Activated CD8-positive, alpha-beta memory T cell treated with anti-CD3 and anti-CD28 coated beads for 36 hours (primary cell): ENCODE measurements around the gene GRAP. TPM values are rescaled to one million over a fixed set of nuclear protein-coding genes. Genes with fewer than 3 reads are reported as not detected.
"Not testable (repeated sequence)": the region's sequence is repeated elsewhere in the genome, so short reads cannot be mapped to it uniquely, and the experiment has no call there.

Experiments used
- CTCF ChIA-PET: fragments of 350-600 bp; sonication (Branson Sonifier 250); formaldehyde crosslinking; loops from one replicate; lab custom pipeline; 2021; ENCODE audit warnings: antibody characterized with exemption; lab: Charles Lee
- POLR2A ChIA-PET: fragments of 350-600 bp; sonication (Branson Sonifier 250); formaldehyde crosslinking; loops from one replicate; lab custom pipeline; 2021; ENCODE audit warnings: antibody characterized with exemption; lab: Charles Lee
- total RNA-seq, 2 experiments: library from RNA; stranded (reverse); gene quantifications; one replicate each; pipeline ENCODE4 v1.2.3, GENCODE V29; 2021

GRAP gene
- total RNA-seq = 1 to 10 TPM; 6.4 to 8.2 TPM

DNA sequence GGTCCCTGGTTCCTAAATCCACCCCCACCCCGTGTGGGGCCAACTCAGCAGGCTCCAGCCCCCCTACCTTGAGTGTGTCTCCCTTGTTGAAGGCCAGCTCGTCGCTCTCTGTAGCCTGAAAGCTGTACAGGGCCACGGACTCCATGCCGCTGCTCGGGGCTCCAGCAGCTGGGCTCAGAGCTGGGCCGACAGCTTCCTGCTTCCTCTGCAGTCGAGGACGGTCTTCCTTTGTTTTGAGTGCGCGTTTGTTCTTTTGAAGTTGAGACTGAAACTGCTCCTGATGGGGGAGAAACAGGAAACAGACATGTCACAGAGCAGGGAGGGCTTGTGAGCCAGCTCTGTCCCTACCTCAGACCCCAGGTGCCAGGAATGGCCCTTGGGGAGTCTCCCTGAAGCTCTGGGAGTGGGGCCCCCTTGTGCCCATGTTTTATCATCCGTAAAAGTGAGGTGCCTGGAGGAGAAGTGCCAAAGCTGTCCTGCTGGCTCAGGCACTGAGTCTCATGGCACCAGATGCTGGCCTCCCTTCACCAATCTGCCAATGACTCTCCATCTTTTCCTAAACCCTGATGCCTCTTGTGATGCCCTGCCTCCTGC is at the start of gene GRAP:
Gene GRAP (minus strand): TSS at position 176 of the 594 bp plus-strand sequence. CDS start 31 bp downstream, at position 145.
- CTCF ChIA-PET, POLR2A ChIA-PET: not testable (repeated sequence)

GRCh38 chr17:19093684-19094438 is 47.1 kb upstream of the GRAP start:
- POLR2A ChIA-PET, CTCF ChIA-PET: not testable (repeated sequence)

DNA sequence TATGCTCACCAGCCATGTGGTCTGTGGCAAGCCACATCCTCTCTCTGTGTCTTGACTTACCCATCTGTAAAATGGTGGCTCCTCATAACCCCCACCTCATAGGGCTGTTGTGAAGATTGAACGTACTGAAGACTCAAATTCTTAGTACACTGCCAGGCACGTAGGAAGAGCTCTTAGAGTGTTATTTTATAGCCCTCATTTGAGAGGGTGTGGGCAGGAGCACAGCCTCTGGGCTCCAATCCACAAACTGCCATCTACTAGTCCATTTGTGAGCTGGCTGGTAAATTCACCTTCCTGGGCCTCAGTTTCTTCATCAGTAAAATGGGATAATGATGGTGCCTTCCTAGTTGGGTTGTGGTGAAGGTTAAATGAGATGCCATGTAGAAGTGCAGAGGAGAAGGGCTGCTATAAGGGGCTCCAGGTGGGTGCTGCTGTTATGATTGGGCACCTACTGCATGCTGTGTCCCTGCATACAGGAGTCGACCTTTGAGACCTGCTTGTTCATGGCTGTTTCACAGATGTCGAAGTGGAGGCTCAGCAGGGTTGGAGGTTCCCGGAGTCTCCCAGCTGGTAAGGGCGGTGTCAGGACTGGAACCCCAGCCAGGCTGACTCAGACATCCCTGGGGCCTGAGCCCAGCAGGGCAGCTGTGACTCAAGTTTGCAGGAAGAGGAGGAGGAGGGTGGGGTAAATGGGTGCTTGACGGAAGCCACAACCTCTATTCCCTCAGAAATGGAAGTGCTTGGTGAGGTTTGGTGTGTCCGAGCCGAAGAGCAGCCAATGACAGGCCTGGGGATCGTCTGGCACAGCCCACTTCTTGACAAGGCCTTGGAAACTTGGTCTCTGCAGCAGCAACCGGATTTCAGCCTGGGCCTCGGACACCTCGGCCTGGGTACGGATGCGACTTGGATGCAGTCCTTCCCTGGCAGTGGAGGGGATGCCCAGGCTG is 46.3 kb upstream of the GRAP start:
- CTCF ChIA-PET, POLR2A ChIA-PET: not testable (repeated sequence)

DNA sequence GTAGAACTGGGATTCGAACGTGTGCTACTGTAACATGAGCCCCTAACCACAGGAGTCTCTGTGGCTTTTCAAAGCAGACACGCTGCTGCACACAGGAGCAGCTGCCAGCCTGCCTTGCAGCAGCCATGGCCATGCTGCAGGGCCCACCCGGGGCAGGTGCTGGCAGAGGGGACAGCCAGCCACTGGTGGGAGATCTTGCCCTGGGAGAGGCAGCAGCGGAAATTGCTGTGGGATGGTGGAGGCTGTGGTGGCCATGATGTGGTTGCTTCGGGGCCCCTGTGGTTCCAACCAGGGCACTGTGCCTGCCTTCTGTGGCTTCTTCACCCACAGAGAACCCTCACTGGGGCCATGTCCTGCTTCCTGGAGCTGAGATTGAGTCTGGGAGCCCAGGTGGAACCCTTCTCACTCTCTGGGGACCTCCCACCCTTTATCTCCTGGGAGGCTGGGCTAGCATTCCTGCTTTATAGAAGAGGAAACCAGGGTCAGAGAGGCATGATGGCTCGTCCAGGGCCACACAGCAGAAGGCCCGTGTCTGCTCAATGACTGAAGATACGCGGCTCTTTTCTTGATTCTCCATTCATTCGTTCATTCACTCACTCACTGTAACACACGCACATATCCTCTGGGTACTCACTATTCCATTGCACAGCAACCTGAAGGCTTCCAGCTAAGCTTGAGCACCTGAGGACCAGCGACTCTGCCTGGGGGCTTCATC is 43.5 kb upstream of the GRAP start:
- POLR2A ChIA-PET, CTCF ChIA-PET: not testable (repeated sequence)

DNA sequence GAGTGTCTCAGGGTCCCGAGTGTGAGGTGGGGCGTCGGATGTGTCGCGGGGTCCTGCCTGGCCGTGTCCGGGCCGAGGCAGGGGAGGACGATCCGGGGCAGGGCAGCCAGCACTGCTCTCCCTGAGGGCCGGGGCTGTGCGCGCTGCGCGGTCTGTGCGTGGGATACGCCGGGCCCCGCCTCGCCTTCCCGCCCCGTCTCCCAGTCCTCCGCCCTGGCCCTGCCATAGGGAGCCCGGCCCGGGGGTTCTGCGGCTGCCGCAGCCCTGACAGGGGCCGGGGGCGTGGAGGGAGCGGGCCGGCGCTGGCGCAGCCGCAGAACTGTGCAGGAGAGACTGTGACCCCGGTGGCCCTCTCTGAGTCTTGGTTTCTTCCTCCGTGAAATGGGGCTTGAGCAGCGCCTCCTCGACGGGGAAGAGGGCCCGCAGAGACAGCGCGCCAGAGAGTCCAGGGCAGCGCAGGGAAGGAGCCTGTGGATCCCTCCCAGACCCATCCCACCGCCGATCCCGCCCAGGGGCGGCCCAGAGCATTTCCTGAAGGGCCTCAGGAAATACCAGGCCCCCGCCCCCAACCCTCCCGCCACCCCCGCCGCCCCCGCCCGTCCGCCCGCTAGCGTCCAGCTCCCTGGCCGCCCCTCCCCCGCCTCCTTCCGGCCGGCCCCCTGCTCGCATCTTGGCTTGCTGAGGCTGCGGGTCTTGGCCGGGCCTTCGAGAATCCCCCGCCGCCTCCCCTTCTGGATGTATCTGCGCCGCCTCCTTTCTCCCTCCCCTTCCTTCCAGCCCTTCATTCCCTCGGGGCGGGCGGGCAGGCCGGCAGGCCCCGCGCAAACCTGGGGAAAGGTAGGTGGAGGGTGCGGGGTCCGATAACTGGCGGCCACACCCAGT is 42.3 kb upstream of the GRAP start:
- POLR2A ChIA-PET, CTCF ChIA-PET: not testable (repeated sequence)

- POLR2A ChIA-PET, CTCF ChIA-PET: not testable (repeated sequence)
Observed at GRCh38 chr17:19077386-19077785, 30.6 kb upstream of the GRAP start.

DNA sequence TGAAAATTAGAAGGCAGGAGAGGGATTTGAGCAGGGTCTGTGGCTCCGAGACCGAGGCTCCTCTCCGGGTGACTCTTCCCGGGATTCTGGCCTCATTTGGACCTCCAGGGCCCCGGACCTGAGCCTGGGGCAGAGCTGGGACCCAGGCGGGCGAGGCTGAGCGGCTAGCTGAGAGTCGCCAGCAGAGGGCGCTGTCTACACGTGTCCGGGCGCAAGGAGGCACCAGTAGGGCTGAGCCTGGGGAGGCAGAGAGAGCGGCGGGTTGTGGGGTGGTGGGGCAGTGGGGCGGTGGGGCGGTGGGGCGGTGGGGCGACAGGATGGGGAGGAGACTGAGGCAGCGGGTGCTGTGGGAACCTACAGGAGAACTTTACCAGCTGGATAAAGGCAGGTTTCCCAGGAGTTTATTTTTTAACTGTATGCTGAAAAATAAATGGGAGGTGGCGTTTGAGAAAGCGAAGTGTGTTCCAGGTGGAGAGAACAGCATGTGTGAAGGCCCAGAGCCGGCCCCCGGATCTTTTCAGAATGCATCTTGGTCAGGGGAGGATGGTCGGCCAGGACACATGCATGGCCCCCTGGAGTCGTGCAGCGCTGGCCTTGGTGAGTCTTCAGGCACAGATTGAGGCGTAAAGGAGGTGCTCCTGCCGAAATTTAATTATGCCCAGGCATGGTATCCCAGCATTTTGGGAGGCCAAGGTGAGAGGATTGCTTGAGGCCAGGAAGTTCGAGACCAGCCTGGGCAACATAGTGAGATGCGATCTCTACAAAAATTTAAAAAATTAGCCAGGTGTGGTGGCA is 29.8 kb upstream of the GRAP start:
- CTCF ChIA-PET, POLR2A ChIA-PET: not testable (repeated sequence)

- CTCF ChIA-PET, POLR2A ChIA-PET: not testable (repeated sequence)
Observed at GRCh38 chr17:19070318-19071168, 23.8 kb upstream of the GRAP start.

- CTCF ChIA-PET, POLR2A ChIA-PET: not testable (repeated sequence)
Observed at GRCh38 chr17:19064378-19064777, 17.6 kb upstream of the GRAP start.

- POLR2A ChIA-PET, CTCF ChIA-PET: not testable (repeated sequence)
Observed at GRCh38 chr17:19063326-19063956, 16.7 kb upstream of the GRAP start.

DNA sequence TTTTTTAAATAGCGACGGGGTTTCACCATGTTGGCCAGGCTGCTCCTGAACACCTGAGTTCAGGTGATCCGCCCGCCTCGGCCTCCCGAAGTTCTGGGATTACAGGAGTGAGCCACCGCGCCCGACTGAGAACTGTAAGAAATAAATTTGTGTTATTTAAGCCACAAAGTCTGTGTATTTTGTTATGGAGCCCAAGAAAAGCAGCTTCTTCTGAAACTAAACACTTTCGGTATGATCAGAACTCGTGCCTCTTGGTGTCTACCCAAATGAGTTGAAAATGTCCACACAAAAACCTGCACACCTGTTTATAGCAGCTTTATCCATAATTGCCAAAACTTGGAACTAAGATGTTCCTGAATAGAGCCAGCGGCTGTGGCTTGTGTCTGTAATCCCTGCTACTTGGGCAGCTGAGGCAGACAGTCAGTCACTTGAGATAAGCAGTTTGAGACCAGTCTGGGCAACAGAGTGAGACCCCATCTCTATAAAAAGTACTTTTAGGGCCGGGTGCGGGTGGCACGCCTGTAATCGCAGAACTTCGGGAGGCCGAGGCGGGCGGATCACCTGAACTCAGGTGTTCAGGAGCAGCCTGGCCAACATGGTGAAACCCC is 16.1 kb upstream of the GRAP start:
- POLR2A ChIA-PET, CTCF ChIA-PET: not testable (repeated sequence)

GRCh38 chr17:19062009-19062717 is 15.4 kb upstream of the GRAP start:
- POLR2A ChIA-PET, CTCF ChIA-PET: not testable (repeated sequence)

DNA sequence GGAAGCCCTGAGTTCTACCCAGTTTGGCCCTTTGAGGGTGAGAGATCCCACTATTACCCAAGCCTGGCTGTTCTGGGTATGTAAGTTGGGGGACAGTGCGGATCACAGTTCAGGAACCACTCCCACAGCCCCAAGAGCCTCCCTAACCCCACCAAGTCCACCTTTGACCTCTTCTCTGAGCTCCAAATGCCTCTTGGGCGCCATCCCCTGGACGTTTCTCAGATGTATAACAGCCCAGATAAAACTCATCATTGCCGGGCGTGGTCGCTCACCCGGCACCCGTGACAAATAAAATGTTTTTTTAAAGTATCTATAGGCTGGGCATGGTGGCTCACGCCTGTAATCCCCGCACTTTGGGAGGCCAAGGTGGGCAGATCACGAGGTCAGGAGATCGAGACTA is 8.7 kb upstream of the GRAP start:
- CTCF ChIA-PET, POLR2A ChIA-PET: not testable (repeated sequence)

DNA sequence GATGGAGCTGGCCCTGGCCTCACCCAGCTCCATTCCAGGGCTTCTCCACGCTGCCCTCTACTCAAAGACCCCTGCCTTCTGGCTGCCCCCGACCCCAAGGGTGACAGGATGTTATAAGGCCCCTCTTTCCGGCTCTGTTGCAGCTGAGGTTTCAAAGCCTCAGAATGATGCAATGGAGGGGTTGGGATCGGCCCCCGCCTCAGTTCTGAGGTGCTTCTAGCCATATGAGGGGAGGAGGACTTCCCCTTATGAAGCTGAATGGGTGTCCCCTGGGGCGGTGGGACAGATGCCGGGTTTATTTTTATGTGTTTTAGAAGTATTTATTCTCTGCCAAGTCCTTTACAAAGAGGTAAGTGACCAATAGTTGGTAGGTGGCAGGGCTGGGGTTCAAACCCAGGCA is 2.1 kb upstream of the GRAP start:
- CTCF ChIA-PET, POLR2A ChIA-PET: not testable (repeated sequence)

DNA sequence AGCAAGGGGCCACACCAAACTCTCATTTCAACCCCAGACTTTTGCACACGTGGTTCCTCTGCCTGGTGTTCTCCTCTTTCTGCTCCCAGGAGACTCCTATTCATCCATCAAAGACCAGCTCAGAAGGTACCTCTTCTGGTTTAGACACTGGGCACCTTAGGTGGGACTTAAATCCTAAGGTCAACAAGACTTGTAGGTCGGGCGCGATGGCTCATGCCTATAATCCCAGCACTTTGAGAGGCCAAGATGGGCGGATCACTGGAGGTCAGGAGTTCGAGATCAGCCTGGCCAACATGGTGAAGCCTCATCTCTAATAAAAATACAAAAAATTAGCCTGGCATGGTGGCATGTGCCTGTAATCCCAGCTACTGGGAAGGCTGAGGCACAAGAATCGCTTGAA is 753 bp upstream of the GRAP start:
- POLR2A ChIA-PET, CTCF ChIA-PET: not testable (repeated sequence)

- POLR2A ChIA-PET, CTCF ChIA-PET: not testable (repeated sequence)
Observed at GRCh38 chr17:19044643-19045042, 2.1 kb downstream of the GRAP start.
